Non-pigmented ciliary epithelial cell (primary cell): Measurements from ENCODE around the gene USP49.
A peak's percentile ranks its signal among the peaks of the same experiment; 100 is the strongest.
"Not testable (repeated sequence)": the region's sequence is repeated elsewhere in the genome, so short reads cannot be mapped to it uniquely, and the experiment has no call there.

Experiments used
- DNase-seq: peaks from one replicate; pipeline ENCODE4 v3.0.0-alpha.2; 2010; ENCODE audit warnings: low read depth

USP49 gene

GRCh38 chr6:41779788-41780550, 115.2 kb downstream of the USP49 start, which contains the start of gene FRS3:
Gene FRS3 (minus strand): TSS chr6:41779900. CDS start chr6:41776987, 2,913 bp downstream.
- peak; percentile 68 for DNase-seq

GRCh38 chr6:41779336-41779735, 115.8 kb downstream of the USP49 start:
- no peak for DNase-seq

- no peak for DNase-seq
Observed at GRCh38 chr6:41778895-41779294, 116.3 kb downstream of the USP49 start.

- DNase-seq = no peak
Observed at GRCh38 chr6:41777551-41778285, 117.5 kb downstream of the USP49 start.

GRCh38 chr6:41775293-41775882, 119.8 kb downstream of the USP49 start:
- no peak for DNase-seq

GRCh38 chr6:41774841-41775240, 120.3 kb downstream of the USP49 start:
- DNase-seq = no peak

- DNase-seq = no peak
Observed at GRCh38 chr6:41771058-41771983, 123.9 kb downstream of the USP49 start.

- DNase-seq = no peak
Observed at GRCh38 chr6:41770381-41771057, 124.7 kb downstream of the USP49 start.

GRCh38 chr6:41769376-41769775, 125.8 kb downstream of the USP49 start:
- DNase-seq = no peak

GRCh38 chr6:41768545-41769308, 126.4 kb downstream of the USP49 start:
- DNase-seq = no peak

GRCh38 chr6:41767112-41767833, 127.9 kb downstream of the USP49 start:
- DNase-seq = no peak

GRCh38 chr6:41766043-41766664, 129.0 kb downstream of the USP49 start:
- not testable (repeated sequence) for DNase-seq

- no peak for DNase-seq
Observed at GRCh38 chr6:41763470-41763869, 131.7 kb downstream of the USP49 start.

- DNase-seq = no peak
Observed at GRCh38 chr6:41759905-41760579, 135.1 kb downstream of the USP49 start.

- no peak for DNase-seq
Observed at GRCh38 chr6:41759106-41759904, 135.9 kb downstream of the USP49 start.

GRCh38 chr6:41758641-41759035, 136.5 kb downstream of the USP49 start:
- no peak for DNase-seq

- no peak for DNase-seq
Observed at GRCh38 chr6:41757931-41758640, 137.1 kb downstream of the USP49 start.
